NCI-H510A (cell line): ENCODE measurements around the gene C11orf54.
"Not testable (repeated sequence)": the region's sequence is repeated elsewhere in the genome, so short reads cannot be mapped to it uniquely, and the experiment has no call there.

Experiments used
- DNase-seq: peaks from one replicate; lab custom pipeline; 2025; lab: John Stamatoyannopoulos, UW

The C11orf54 gene

DNA sequence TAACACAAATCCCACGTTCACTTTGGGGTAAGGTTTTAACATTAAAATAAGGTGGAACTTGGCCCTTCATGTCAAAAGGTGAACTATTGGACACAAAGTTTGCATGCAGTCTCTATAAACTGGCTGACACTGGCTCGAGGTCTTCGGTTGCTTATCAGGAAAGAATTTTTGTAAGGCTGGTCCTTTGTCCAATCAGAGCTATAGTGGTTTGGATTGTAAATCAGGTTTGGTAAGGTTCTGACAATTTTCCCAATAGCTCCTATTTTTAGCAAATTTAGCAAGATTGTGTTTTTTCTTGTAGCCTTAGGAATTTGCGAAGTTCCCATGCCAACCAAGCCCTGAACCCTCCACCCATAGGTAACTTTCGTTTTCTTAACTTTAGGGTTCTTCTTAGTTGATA, 25.0 kb downstream of the C11orf54 start:
- DNase-seq, result no peak

DNA sequence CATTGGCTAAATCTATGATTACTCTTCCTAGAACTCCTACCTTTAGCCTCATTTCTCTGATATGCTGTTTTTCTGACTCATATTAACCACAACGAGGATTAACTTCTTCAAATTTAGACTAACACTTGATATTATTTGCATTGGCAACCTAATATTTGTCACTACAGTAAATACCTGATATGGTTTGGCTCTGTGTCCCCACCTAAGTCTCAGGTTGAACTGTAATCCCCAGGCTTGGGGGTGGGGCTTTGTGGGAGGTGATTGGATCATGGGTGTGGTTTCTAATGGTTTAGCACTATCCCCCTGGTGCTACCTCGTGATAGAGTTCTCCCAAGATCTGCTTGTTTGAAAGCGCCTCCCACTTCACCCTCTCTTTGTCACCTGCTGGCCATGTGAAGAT, 25.5 kb downstream of the C11orf54 start:
- DNase-seq, result no peak

DNA sequence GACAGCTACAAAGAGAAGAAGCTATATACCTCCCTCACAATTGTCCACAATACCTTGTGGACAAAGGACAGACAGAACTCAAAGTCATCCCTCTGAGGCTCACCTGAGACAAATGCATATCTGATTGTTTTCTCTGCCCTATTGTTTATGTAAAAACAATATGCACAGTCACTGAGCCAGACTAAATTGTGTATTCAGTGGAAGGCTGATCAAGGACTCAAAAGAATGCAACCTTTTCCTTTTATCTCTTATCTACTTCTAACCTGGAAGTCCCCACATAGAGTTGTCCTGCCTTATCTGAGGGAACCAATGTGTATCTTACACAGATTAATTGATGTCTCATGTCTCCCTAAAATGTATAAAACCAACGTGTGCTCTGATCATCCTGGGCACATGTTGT, 28.7 kb downstream of the C11orf54 start:
- no peak for DNase-seq

DNA sequence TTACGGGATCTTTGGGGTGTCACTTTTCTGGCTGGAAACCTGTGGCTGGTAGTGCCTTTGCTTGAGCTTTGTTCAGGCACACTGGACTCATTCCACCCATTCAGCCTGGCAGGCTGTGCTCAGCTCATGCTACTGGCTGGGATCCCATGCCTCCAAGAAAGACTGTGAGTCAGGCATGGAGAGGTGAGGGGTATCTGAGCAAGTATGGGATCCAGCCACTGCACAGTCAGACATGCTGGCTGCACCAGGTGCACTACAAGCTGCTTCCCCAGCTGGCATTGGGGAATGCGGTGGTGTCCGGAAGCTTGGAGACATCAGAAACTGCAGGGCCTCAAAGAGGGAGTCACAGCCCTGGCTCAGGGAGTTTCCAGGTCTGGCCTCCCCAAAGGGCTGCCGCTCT, 30.7 kb downstream of the C11orf54 start:
- no peak for DNase-seq

DNA sequence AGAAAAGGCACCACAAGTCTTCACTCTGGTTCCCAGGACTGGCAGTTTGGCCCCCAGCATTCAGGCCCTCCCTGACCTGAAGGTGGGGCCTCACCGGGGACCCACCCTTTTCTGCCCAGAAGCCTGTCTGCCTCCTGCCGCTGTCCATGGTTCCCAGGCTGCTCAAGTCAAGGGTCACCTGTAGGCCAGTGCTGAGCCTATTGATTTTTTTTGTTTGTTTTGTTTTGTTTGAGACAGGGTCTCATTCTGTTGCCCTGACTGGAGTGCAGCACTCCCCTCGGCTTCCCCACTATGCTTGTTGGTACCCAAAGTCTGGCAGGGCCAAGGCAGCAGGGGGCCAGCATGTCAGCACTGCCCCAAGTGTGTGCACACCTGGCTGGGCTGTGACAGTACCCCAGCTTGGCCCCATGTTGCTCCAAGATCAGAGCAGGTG, 31.6 kb downstream of the C11orf54 start:
- DNase-seq, result no peak

DNA sequence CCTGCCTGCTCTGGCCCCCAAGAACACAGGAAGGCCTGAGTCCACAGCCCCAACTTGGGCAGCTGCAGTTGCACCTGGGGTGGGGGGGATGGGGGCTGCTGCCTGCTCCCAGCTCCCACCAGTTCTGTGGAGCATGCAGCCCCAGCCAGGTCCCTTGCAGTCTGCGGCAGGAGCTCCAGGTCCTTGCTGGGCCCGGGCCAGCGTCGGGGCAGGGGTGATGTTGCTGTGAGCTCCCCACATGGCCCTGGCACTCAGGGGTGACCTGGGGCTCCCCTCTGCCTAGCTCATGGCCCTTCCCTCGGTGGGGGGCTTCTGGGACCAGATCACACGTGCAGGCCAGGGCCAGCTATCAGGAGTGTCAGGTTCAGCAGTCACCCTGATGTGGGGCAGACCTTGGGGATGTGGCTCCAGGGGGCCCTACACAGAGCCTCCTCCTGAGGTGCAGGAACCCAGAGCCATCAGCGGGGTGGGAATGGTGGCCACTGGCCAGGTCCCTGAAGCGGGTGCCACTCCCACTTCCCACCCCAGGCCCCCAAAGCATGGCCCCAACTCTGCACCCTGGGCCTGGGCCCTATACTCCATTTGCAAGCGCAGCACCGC, 32.2 kb downstream of the C11orf54 start:
- DNase-seq, result no peak

DNA sequence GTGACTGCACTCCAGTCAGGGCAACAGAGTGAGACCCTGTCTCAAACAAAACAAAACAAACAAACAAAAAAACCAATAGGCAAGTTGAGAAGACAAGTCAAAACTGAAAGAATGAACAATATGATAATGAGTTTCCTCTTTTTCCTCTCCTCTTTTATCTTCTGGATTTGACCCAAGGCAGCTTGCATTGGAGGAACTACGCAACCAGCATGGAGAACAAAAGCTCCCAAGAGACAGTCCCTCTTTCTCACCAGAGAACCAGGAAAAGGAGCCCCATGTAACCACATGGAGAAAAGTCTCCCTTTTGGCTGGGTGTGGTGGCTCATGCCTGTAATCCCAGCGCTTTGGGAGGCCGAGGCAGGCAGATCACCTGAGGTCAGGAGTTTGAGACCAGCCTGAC, 33.1 kb downstream of the C11orf54 start:
- DNase-seq, result not testable (repeated sequence)

DNA sequence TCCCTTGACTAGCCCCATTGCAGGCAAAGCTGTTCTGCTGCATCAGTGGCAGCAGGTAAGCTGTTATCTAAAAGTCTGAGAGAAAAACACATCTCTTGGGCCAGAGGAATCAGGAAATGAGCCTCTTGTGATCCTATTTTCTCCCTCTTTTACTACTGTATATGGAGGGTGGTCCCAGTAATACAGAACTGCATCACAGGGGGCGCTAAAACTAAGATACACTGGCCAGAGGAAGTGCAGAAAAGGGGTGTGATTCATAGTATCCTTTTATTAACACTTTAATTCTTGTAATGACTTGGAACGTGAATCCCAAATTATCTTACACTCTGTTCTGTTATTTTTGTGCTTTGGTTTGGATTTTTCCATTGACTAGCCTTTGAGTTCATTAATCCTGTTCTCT, 33.8 kb downstream of the C11orf54 start:
- DNase-seq, result no peak

DNA sequence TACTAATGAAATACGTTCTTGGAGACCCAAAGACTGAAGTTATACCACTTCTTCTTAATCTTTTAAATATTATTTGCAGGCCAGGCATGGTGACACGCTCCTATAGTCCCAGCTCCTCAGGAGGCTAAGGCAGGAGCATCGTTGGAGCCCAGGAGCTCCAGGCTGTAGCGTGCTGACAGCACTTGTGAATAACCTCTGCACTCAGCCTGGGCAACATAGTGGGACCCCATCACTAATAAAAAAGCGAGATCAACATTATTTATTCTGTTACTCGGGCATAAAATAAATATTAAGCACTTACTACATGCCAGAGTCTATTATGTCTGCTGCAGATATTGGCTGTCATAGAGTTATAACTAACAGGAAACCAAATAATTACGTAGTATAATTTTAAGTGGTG, 41.9 kb downstream of the C11orf54 start:
- no peak for DNase-seq

DNA sequence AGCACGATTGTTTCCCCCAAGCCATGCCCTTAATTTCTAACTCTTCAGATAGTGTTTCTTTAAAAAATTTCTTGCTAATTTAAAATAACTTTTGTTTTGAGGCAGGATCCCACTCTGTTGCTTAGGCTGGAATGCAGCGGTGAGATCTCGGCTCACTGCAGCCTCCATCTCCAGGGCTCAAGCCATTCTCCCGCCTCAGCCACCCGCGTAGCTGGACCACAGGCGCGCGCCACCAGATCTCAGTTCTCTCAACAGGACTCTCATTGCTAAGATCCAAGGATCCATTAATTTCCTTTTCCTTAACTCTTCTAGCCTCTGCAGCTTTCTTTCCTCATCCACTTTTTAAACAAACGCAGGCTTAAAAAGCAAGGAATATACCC, 42.3 kb downstream of the C11orf54 start:
- DNase-seq, result no peak

DNA sequence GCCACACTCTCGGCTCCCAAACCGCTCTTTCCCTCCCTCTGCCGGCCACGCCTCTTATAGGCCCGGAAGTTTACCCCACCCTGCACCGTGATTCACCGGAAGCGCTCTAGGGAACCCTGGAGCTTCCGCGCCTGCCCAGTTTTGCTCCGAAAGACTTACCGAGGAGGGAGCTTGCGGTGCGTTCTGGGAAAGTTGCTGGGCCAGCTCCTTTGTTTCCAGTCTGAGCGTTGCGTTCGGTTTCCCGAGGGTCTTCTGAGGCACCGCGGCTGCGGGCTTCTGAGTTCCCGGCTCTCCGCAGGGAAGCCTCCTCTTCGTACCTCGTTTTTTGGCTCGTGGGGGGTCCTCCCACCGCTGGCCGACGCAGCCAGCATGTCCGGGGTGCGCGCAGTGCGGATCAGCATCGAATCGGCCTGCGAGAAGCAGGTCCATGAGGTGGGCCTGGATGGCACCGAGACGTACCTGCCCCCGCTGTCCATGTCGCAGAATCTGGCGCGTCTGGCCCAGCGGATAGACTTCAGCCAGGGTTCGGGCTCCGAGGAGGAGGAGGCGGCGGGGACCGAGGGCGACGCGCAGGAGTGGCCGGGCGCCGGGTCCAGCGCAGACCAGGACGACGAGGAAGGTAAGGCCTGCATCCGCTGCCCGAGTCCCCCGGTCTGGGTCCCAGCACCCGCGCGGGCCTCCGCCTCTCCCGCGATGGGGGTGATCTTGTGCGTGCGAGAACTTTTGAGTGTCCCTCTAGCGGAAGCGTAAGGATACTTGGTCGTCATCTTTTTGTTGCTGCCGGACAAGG, 42.9 kb downstream of the C11orf54 start, which contains the start of gene MED17:
TSS of gene MED17 (plus strand) at position 138 of the 790 bp plus-strand sequence. CDS start at position 370, 232 bp downstream.
- peak; percentile 95 for DNase-seq

DNA sequence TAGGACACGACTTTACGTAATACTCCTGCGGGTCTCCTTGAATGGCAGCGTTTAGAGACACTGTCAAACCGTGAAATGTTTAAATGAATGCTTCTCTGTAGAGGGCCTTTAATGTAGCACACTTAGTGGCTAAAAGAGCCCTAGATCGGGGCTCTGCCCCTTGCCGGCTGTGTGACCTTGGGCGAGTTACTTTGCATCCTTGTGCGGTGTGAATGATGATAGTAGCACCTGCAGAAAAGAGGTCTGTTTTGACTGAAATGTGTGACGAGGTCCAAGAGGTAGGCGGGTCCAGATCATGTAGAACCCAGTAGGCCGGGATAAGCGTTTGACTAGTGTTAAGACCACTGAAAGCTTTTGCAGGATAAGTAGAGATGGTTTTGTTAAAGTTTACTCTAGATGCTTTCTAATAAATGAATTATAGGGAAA, 43.5 kb downstream of the C11orf54 start:
- DNase-seq, result no peak

DNA sequence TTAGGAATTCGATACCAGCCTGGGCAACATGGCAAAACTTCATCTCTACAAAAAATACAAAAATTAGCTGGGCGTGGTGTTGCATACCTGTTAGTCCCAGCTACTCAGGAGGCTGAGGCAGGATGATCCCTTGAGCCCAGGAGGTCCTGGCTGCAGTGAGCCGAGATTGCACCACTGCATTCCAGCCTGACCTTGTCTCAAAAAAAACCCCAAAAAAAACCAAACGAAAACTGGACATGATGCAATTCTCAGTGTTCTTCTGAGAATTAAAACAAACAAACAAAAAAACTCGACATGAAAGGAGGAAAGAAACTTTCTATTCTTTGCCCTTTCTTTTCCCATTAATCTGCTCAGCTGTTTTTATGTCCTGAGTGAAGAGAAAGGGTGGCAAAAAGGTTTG, 50.0 kb downstream of the C11orf54 start:
- DNase-seq, result no peak

DNA sequence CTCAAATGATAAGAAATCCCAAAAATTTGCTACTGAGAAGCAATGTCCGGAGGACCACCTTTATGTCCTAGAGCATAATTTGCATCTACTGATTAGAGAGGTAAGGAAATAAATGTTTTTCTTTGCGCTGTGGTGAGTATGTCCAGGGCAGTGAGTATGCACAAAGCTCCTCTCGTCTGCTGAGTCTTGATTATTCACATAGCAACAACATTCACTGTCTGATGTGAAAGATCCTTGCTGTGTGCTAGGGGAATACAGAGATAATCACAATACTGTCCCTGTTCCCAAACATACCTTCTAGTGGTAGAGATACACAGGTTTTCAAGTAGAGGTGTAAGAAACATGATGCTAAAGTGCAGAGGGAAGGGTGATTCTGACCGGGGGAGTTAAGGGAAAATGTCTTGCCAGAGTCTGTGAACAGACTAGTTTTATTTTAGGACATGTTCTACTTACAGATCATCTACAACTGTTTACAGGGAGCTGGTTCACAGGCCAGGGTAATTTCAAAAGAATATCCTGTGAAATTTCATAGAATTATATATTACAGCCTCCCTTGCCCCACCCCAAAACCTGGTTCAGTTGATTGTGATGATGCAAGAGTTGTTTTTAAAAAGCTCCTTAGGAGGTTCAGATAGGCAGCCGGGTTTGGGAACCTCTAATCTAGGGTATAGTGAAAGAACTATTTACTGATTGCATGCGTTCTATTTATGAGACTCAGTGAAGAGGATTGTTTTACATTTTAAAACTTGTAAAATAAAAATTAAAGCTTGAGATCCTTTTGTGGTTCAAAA, 55.2 kb downstream of the C11orf54 start:
- no peak for DNase-seq

DNA sequence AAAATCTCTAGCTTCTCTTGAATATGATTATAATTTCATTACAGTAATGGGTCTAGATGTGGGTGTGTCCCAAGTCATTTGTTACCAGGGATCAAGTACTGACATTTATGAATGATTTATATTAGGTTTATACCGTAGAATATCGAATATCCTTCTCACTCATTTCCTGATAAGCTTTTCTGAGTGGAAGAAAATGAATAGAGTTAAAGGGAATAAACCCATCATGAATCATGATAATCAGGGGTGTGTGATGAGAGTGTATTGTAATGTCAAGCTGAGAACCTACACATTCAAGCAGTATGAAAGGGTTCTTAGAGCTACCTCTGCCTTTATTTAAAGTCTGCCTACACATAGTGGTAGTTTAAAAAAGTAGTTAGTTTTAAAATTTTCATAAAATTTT, 59.9 kb downstream of the C11orf54 start:
- DNase-seq, result no peak

DNA sequence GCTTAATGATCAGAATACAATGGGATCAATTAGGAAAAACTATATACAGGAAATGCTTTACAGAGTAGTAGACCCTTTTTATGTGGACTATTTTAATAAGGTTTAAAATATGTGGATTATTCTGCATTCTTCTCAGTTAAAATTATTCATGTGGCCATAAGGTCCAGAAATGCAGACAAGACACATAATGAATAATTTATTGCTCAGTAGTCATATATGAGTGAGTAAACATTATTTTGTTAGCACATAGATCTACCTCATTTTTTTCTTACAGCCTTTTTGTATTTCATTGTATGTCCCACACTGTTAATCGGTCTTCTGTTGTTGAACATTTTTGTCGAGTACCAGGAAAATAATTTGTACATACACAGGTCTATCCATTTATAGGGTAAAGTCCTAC, 63.4 kb downstream of the C11orf54 start:
- no peak for DNase-seq

DNA sequence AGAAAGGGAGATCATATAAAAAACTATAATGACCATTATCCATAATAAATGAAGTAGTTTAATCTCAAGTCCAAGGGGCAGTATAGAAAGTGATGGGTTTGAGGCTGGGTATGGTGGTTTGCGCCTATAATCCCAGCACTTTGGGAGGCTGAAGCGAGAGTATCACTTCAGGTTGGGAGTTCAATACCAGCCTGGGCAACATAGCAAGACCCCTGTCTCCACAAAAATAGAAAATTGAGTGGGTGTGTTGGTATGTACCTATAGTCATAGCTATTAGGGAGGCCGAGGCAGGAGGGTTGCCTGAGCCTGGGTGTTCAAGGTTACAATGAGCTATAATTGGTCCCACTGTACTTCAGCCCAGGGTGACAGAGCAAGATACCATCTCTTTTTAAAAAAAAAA, 66.5 kb downstream of the C11orf54 start:
- no peak for DNase-seq

DNA sequence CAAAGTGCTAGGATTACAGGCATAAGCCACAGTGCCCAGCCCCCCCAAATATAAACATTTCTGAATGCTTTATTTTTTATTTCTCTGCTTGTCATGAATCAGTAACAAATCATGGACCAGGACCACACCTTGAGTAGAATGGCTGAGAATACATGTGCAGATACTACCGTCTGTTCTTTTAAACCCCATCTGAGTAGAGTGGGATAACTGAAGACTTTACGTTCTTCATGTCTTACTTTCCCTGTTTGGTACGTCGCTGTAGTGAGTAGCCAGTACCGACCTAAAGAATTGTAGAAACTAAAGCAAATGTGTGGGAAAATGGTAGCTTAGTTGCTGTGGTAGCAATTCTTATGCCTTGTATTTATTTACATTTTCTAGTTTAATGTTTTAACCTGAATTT, 72.5 kb downstream of the C11orf54 start:
- DNase-seq, result no peak
